ENCODE results near the gene SAMD14.

SAMD14 gene

GRCh38 chr17:50129728-50130558 lies at the start of gene SAMD14:
SAMD14 (minus strand) TSS chr17:50130160; CDS start chr17:50124959, 5,201 bp downstream.
- DNase-seq (ENCODE audit: low read depth) = peak; percentile 31

DNA sequence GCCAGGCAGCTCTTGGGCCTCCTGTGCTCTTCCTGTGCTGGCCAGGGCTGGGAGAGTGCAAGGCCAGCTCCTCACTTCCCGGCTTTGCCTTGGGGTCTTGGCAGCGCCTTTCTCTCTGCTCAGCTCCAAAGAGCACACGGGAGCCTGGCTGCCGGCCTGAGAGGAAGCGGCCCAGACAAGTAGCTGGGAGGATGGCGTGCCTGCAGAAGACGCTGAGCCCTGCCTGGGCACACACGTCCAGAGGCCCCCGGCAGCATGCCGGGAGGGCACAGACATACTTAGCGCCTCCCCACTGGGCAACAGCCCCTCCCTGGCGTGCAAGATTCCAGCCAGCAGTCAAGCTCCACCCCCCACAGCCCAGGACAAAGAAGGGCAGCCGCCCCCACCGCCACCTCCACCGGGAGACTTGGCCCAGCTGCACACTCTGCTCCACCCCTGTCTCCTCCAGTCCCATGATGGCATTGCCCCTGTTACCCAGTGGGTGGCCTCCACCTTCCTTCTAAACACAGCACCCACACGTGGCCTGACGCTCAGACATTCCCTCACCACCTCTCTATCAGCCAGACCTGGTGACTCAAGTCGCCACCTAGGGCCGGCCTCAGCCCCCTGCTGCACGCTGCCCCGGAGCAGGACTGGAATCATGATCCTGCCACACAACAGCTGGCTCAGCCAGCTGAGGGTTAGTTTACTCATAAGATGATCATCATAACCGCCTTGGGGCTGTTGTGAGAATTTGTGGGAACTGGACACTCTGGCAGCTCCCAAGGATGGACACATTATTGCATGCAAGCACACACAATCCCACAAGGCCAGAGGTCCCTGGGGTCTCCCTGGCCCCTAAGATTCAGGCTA lies 48.2 kb upstream of the SAMD14 start:
- DNase-seq (ENCODE audit: low read depth) = peak; percentile 89

DNA sequence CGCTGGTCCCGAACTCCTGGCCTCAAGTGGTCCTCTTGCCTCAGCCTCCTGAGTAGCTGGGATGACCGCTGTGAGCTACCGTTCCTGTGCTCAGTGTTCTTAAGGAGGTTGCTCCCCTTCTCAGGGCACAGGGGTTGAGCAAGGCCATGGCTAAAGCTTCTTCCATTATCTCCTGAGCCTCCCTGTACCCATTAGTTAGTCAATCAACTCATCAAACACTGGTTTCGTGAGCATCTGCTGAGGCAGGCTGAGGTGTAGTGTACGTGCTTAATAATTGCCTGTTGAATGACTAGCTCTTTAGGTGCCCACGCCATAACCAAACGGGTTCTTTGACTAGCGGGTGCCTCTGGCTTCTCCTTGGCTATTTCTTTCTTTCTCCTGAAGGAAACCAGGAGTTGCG lies 47.5 kb upstream of the SAMD14 start:
- no peak for DNase-seq (ENCODE audit: low read depth)

DNA sequence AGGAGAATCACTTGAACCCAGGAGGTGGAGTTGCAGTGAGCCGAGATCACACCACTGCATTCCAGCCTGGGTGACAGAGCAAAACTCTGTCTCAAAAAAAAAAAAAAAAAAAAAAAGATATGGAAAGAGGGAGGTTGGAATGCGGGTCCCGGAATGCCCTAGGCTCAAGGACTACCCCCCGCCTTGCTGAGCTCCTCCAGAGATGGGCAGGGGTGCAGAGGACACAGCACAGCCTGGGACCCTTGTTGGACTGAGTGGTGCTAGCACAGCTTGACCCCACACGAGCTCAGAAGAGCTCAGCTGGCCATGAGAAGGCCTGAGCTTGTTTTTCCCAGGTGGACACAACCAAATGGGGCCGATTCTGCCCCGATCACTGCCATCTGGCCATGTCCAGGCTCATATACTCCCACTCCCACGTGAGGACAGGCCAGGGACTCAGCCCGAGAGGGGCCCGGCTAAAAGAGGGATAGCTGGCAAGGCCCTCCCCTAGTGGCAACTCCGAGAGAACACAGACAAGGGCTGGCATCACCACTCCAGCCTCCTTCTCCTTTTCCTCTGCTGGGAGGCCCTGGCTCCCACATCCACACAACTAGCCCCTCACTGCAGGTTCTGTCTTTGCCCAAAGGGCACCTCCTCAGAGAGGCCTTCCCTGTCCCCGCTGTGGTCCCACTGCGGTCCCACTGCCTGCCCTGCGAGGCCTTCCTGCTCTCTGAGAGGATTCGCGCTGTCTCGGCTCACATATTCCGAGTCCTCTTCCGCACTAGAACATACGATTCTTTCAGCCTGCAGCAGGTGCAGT lies 46.8 kb upstream of the SAMD14 start:
- DNase-seq (ENCODE audit: low read depth) = no peak

GRCh38 chr17:50175035-50175807 lies 45.3 kb upstream of the SAMD14 start:
- DNase-seq (ENCODE audit: low read depth) = no peak

DNA sequence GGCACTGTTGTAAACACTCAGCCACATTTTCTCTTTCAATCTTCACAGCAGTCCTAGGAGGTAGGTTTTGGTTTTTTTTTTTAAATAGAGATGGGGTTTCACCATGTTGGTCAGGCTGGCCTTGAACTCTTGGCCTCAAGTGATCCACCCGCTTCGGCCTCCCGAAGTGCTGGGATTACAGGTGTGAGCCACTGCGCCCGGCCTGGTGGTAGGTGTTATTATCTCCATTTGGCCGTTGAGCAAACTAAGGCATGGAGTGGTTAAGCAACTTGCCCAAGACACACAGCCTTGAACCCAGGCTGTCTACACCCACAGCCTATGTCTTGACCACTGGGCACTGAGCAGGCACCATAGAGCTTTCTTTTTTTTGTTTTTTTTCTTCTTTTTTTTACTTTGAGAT lies 44.5 kb upstream of the SAMD14 start:
- no peak for DNase-seq (ENCODE audit: low read depth)

- peak; percentile 76 for DNase-seq (ENCODE audit: low read depth)
Observed at GRCh38 chr17:50173335-50173941, 43.5 kb upstream of the SAMD14 start.

- DNase-seq (ENCODE audit: low read depth) = no peak
Observed at GRCh38 chr17:50172936-50173334, 43.0 kb upstream of the SAMD14 start.

- DNase-seq (ENCODE audit: low read depth) = no peak
Observed at GRCh38 chr17:50172130-50172529, 42.2 kb upstream of the SAMD14 start.

DNA sequence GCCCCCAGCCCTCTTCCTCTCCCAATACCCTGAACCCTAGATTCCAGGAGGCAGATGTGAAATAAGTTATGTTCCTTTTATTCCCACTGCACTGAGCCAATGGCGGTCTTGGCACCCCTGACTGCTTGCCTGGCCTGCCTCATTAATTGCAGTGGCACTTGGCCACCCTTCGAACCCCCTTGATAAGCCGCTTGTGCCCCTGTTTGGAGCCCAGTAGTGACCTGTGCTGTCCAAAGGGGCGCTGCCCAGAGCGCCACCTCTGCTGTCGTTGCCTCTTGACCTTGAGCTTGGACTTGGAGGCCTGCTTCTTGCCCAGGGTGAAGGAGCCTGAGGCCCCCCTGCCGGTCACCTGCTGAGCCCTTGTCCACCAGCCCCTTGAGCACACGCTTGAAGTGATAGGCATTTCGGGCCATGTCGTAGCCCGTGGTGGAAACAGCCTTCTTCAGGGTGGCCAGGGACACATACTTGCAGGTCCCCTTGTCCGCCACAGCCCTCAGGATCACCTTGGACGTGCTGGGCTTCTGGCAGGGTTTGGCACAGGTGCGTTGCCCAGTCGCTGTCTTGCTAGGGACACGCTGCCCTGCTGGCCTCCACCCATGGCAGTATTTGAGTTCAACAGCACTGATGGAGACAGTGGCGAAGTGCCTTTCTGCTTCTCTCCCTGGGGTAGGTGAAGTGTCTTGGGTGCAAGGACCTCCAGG lies 41.6 kb upstream of the SAMD14 start:
- DNase-seq (ENCODE audit: low read depth) = no peak

GRCh38 chr17:50170662-50171370 lies 40.9 kb upstream of the SAMD14 start:
- DNase-seq (ENCODE audit: low read depth) = no peak

DNA sequence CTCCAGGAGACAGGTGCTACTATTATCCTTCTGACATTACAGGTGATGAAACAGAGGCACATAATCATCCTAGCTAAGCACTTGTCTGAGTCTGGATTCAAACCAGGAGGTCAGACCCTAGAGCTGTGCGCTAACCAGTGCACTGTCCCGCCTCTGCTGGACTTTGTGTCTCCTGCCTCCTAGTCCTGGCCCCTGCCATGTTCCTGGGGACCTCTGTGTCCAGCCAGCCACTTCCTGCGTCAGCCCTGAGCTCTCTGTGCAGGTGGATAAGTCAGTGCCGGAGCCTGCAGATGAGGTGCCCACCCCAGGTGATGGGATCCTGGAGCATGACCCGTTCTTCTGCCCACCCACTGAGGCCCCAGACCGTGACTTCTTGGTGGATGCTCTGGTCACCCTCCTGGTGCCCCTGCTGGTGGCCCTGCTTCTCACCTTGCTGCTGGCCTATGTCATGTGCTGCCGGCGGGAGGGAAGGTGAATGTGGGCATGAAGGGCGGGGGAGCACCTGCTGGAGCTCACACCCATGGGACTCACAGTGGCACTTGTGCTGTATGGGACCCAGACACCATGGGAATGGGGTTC lies 40.0 kb upstream of the SAMD14 start:
- no peak for DNase-seq (ENCODE audit: low read depth)

GRCh38 chr17:50169121-50169764 lies 39.3 kb upstream of the SAMD14 start:
- DNase-seq (ENCODE audit: low read depth) = peak; percentile 70

GRCh38 chr17:50168319-50168718 lies 38.4 kb upstream of the SAMD14 start:
- no peak for DNase-seq (ENCODE audit: low read depth)

GRCh38 chr17:50167371-50167770 lies 37.4 kb upstream of the SAMD14 start:
- DNase-seq (ENCODE audit: low read depth) = no peak

DNA sequence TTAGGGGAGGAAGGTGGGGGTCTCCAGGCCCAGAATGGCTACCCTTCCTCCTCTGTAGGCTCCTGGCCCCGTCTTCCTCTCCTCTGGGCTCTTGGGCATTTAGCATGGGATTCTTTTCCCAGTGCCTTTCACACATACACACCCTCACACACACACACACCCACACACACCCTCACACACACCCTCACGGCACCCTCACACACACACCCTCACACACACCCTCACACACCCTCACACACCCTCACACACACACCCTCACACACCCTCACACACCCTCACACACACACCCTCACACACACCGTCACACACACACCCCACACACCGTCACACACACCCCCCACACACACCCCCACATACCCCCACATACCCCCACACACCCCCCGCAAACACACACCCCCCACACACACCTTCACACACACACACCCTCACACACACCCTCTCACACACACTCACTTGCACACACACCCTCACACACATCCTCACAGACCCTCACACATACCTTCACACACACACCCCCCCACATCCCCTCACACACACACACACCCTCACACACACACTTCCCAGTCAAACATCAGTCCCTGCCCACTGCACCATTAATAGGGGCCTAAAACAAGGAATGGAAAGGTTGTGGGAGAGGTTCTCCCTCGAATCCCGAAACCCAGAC lies 36.7 kb upstream of the SAMD14 start:
- DNase-seq (ENCODE audit: low read depth) = no peak

DNA sequence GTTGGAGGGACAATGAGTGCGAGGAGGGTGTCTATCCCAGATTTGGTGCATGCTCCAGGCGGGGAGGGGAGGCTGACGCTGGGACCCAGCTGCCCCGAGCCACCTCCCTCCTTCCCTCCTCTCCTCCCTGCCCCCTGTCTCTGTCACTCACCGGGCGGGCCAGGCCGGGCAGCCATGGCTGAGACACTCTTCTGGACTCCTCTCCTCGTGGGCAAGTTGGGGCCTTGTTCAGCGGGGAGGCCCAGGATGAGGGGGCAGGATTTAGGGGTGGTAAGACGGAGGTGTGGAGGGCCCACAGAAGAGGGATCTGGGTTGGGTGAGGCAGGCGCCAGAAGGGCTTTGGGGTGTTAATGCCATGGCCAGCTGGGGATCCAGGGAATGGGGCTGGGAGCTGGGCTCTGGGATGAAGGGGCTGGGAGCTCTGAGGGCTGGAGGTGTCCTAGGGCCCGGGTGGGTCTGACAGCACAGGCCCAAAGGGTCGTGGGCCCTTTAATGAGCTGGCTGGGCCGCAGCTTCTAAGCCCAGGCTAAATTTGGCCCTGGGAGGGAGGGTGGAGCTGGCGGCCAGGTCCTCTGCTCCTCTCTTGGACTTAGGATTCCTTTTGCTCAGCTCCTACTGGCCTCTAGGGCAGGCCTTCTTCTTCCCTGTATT lies 36.0 kb upstream of the SAMD14 start, which contains the start of gene SGCA:
Gene SGCA (plus strand): TSS at position 139 of the 651 bp plus-strand sequence. CDS start 36 bp downstream, at position 175.
- no peak for DNase-seq (ENCODE audit: low read depth)

GRCh38 chr17:50165466-50165865 lies 35.5 kb upstream of the SAMD14 start:
- DNase-seq (ENCODE audit: low read depth) = no peak
